Measurements from ENCODE around the gene PRR29.
"Not testable (repeated sequence)": the region's sequence is repeated elsewhere in the genome, so short reads cannot be mapped to it uniquely, and the experiment has no call there.

PRR29 gene

DNA sequence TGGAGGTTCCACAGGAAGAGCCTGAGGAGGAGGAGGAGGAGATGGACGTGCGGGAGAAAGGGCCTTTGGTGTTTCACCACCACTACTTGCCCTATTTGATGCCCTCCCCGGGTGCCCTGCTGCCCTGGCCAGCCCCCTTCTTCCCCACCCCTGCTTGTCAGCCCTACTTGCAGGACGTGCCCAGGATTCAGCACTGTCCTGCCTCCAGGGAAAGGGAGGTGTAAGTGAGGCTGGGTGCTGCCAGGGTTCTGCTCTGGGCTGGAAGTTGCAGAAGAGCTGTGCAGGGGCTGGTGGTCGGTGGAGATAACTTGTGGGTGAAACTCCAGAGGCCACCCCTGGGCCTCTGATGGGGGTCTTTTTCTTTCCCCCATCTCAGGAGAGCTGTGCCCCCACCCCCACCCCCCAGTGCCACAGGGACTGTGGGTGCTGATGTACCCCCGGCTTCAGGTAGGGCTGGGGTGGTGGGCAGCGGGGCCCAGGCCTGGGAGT, 3.0 kb downstream of the PRR29 start:
- Histone ChIP-seq H3K4me3 (ENCODE audit: low read depth in 1 of 2, low read length in 2 of 2) (no peak overlapping the region), H3K4me1 (ENCODE audit: insufficient read depth, low read length) (no peaks in the 10 kb centered on the region), H3K36me3 (ENCODE audit: insufficient read depth, low read length) (no peaks in the 10 kb centered on the region), H3K27ac (ENCODE audit: low read depth, low read length) (no peak overlapping the region), H3K27me3 (ENCODE audit: control insufficient read depth in 1 of 2, insufficient read depth in 2 of 2, low read length in 2 of 2) (peaks cover 13 to 35% of the 10 kb centered on the region in 2 donors), H3K9me3 (ENCODE audit: low read length) (no peaks in the 10 kb centered on the region), H3K9ac (ENCODE audit: low read length) (no peak overlapping the region)

DNA sequence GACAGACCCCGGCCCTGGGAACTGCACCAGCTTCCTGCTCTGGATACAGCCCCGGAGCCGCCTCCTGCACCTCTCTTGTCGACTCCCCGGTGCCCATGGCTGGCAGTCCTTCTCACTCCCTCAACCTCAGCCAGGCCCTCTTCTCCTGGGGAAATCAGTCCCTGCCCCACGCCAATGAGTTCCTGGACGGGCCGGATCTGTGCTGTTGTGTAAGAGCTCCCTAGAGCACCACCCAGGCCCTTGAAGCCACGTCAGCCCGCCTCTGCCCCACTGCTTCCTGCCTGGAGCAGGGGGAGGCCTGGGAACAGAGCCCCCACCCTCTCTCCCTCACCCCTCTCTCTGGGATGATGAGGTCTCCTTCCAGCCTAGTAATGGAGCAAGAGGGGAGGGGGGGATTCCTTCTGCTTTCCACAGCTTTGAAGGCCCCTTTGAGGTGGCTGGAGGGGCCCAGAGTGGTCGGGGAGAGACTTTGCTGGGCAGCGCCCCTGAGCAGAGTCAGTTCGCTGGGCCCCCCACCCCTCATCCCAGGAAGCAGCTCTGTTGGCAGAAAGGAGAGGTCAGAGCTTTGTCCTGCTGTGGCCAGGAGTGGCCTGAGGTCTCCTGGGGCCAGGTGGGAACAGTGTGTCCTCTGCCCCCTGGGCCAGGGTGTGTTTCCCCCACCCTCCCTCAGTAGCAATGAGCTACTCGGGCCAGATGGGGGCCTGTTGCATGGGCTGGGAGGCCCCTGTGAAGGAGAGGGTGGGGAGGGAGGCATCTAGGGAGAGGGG, 3.8 kb downstream of the PRR29 start:
- no peaks in the 10 kb centered on the region for H3K36me3 ChIP-seq (ENCODE audit: insufficient read depth, low read length)
- no peak overlapping the region for H3K27ac ChIP-seq (ENCODE audit: low read depth, low read length)
- H3K9me3 ChIP-seq (ENCODE audit: low read length) = no peaks in the 10 kb centered on the region
- H3K9ac ChIP-seq (ENCODE audit: low read length) = no peak overlapping the region
- no peaks in the 10 kb centered on the region for H3K4me1 ChIP-seq (ENCODE audit: insufficient read depth, low read length)
- H3K27me3 ChIP-seq (ENCODE audit: control insufficient read depth in 1 of 2, insufficient read depth in 2 of 2, low read length in 2 of 2) = peaks cover 13 to 34% of the 10 kb centered on the region in 2 donors
- H3K4me3 ChIP-seq (ENCODE audit: low read depth in 1 of 2, low read length in 2 of 2) = no peak overlapping the region

DNA sequence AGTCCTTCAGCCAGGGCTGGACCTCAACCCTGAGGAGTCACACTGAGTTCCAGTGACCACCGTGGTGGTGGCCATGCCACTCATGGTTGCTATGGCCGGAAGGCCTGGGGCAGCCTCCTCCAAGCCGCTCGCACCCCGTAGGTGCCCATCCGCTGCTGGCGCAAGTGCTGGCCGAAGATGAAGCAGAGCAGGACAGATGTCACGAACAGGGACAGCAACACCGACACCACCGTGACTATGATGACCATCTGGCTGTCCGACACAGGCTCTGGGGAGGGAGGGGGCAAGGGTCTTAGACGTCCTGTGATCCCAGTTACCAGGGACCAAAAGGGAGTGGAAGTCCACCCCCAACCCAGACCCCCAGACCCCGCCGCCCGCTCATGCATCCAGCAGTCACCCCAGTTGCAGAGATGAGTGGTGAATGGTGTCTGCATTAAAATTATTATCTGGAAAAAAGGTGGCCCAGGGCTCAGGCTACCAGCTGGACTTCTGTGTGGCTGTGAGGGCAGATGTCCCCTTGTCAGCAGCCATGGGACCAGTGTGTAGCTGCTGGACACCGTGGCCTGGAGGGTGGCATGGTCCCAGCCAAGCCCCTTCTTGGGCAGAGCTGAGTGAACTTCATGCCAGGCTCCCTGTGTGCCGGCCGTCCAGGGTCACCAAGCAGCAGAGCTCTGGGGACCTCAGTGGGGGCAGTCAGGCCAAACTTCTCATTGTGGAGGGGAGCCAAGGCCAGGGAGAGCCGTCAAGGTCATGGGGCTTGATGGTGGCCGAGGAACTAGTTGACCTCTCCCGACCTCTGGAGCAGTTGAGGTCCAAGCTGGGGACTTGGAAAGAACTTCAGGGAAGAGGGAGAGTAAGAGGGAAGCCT, 4.7 kb downstream of the PRR29 start:
- Histone ChIP-seq H3K9me3 (ENCODE audit: low read length) (no peaks in the 10 kb centered on the region), H3K4me1 (ENCODE audit: insufficient read depth, low read length) (no peaks in the 10 kb centered on the region), H3K9ac (ENCODE audit: low read length) (no peak overlapping the region), H3K27ac (ENCODE audit: low read depth, low read length) (no peak overlapping the region), H3K27me3 (ENCODE audit: control insufficient read depth in 1 of 2, insufficient read depth in 2 of 2, low read length in 2 of 2) (peaks cover 13 to 25% of the 10 kb centered on the region in 2 donors), H3K36me3 (ENCODE audit: insufficient read depth, low read length) (no peaks in the 10 kb centered on the region), H3K4me3 (ENCODE audit: low read depth in 1 of 2, low read length in 2 of 2) (no peak overlapping the region)

- Histone ChIP-seq H3K27ac (ENCODE audit: low read depth, low read length) (no peak overlapping the region), H3K4me3 (ENCODE audit: low read depth in 1 of 2, low read length in 2 of 2) (no peak overlapping the region), H3K9ac (ENCODE audit: low read length) (no peak overlapping the region), H3K4me1 (ENCODE audit: insufficient read depth, low read length) (no peaks in the 10 kb centered on the region), H3K9me3 (ENCODE audit: low read length) (no peaks in the 10 kb centered on the region), H3K36me3 (ENCODE audit: insufficient read depth, low read length) (no peaks in the 10 kb centered on the region), H3K27me3 (ENCODE audit: control insufficient read depth in 1 of 2, insufficient read depth in 2 of 2, low read length in 2 of 2) (peaks cover 13 to 17% of the 10 kb centered on the region in 2 donors)
Measured at GRCh38 chr17:64003526-64004121, 5.5 kb downstream of the PRR29 start.

DNA sequence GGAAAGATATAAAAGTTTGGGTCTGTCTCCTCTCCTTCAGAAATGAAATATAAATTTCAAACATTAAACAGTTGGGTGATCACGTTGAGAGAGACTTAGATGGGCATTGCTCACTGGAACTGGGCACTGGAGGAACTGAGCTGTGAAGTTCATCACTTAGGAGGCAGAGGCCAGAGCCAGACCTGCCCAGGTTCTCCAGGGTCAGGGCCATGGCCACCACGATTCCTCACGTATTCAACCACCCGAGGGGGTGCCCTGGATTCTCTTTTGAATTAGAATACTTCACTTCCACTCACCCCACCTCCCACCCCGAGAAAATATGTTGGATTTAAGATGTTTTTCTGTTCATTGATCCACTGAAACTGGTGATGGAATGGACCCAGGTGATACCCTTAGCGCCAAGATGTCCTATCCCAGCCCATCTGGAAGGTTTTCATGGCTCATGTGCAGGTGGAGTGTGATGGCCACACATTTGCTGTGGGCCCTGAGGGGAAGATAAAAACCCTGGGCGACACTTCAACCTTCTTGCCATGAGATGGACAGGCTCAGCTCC, 6.1 kb downstream of the PRR29 start:
- H3K4me3 ChIP-seq (ENCODE audit: low read depth in 1 of 2, low read length in 2 of 2) = no peak overlapping the region
- no peaks in the 10 kb centered on the region for H3K36me3 ChIP-seq (ENCODE audit: insufficient read depth, low read length)
- no peak overlapping the region for H3K27ac ChIP-seq (ENCODE audit: low read depth, low read length)
- no peak overlapping the region for H3K9ac ChIP-seq (ENCODE audit: low read length)
- no peaks in the 10 kb centered on the region for H3K4me1 ChIP-seq (ENCODE audit: insufficient read depth, low read length)
- no peaks in the 10 kb centered on the region for H3K9me3 ChIP-seq (ENCODE audit: low read length)
- H3K27me3 ChIP-seq (ENCODE audit: control insufficient read depth in 1 of 2, insufficient read depth in 2 of 2, low read length in 2 of 2) = peaks cover 6 to 11% of the 10 kb centered on the region in 2 donors

DNA sequence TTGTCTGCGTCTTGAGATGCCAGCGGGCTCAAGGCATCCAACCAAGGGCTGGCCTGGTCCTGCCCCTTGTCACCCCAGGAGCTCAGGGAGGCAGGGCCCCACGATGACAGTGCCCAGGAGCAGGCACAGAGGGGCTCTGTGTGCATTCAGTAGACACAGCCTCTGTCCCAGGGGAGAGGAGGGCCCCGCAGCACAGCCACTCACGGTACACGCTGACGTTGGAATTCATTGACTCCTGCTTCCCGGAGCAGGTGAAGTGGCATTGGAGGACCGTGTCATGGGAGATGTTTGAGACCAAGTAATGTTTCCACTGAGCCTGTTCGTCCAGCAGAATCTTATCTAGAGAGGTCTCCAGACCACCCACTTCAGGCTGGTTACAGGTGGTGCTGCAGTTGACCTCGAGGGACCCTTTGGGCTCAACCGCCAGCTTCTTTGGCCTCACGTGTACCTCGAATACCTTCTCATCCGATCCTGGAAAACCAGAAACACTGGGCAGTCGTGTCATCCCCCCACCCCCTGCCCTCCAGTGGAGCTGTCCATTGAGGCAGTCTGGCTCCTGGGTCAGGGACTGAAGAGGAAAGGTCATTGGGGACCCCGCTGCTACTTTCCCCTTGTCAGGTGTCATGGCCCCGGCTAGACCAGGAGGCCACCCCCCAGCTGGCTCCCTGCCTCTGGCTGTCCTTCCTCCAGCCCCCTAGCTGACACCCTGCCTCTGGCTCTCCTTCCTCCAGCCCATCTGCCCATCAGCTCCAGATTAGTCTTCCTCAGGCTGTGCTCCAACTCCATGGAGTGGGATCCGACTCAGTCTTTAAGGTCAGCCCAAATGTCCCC, 7.0 kb downstream of the PRR29 start:
- no peak overlapping the region for H3K27ac ChIP-seq (ENCODE audit: low read depth, low read length)
- H3K4me3 ChIP-seq (ENCODE audit: low read depth in 1 of 2, low read length in 2 of 2) = no peak overlapping the region
- H3K9ac ChIP-seq (ENCODE audit: low read length) = no peak overlapping the region
- peaks cover 0 to 10% of the 10 kb centered on the region in 2 donors for H3K27me3 ChIP-seq (ENCODE audit: control insufficient read depth in 1 of 2, insufficient read depth in 2 of 2, low read length in 2 of 2)
- no peaks in the 10 kb centered on the region for H3K36me3 ChIP-seq (ENCODE audit: insufficient read depth, low read length)
- no peaks in the 10 kb centered on the region for H3K4me1 ChIP-seq (ENCODE audit: insufficient read depth, low read length)
- no peaks in the 10 kb centered on the region for H3K9me3 ChIP-seq (ENCODE audit: low read length)

DNA sequence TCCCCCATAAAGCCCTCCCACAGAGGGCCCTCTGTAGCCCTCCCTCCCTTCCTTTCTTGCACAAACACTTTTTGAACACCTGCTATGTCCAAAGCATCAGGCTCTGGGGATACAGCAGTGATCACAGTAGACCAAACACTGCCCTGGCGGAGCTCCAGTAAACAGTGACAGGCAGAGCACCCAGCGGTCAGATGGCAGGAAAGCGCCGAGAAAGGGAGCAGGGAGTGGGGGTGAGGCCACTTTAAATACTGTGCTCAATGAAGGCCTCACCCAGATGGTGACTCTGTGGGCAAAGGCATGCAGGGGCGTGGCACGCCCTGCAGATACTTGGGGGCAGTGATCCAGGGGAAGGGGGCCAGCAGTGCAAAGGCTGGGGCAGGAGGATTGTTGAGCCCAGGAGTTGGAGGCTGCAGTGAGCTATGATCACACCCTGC, 7.6 kb downstream of the PRR29 start:
- Histone ChIP-seq H3K9ac (ENCODE audit: low read length) (no peak overlapping the region), H3K27ac (ENCODE audit: low read depth, low read length) (no peak overlapping the region), H3K36me3 (ENCODE audit: insufficient read depth, low read length) (no peaks in the 10 kb centered on the region), H3K27me3 (ENCODE audit: control insufficient read depth in 1 of 2, insufficient read depth in 2 of 2, low read length in 2 of 2) (peaks cover 0 to 10% of the 10 kb centered on the region in 2 donors), H3K4me1 (ENCODE audit: insufficient read depth, low read length) (no peaks in the 10 kb centered on the region), H3K9me3 (ENCODE audit: low read length) (no peaks in the 10 kb centered on the region), H3K4me3 (ENCODE audit: low read depth in 1 of 2, low read length in 2 of 2) (no peak overlapping the region)

DNA sequence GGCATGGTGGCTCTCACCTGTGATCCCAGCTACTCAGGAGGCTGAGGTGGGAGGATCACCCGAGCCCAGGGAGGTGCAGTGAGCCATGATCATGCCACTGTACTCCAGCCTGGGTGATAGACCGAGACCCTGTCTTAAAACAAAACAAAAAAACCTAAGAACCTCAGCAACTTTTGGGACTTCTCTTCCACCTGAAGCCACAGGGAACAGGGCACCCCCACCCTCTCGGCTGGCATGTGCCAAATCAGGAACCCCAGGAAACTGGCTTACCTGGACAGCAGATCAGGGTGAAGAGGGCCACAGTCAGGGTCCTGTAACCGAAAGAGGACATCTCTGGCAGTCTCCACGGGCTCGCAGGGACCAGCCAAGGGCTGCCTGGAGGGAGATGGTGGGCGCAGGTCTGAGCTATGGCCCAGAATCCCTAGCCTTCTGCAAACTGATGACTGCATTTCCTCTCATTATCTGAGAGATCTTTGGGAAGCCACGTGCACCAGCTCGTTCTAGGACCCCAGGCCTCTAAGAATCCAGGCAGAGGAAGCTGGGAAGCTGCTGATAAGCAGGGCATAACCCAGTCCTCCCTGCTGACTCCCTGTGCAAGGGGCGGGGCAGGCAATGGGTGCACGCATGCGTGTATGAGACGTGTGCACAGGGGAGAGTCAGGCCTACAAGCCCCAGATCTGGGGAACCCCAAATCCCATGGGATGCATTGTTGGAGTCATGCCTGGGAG, 8.4 kb downstream of the PRR29 start:
- Histone ChIP-seq H3K9me3 (ENCODE audit: low read length) (no peaks in the 10 kb centered on the region), H3K9ac (ENCODE audit: low read length) (no peak overlapping the region), H3K36me3 (ENCODE audit: insufficient read depth, low read length) (no peaks in the 10 kb centered on the region), H3K27ac (ENCODE audit: low read depth, low read length) (no peak overlapping the region), H3K4me3 (ENCODE audit: low read depth in 1 of 2, low read length in 2 of 2) (no peak overlapping the region), H3K4me1 (ENCODE audit: insufficient read depth, low read length) (no peaks in the 10 kb centered on the region), H3K27me3 (ENCODE audit: control insufficient read depth in 1 of 2, insufficient read depth in 2 of 2, low read length in 2 of 2) (peaks cover 0 to 10% of the 10 kb centered on the region in 2 donors)

- not testable (repeated sequence) for H3K4me1 ChIP-seq (ENCODE audit: insufficient read depth, low read length); H3K36me3 ChIP-seq (ENCODE audit: insufficient read depth, low read length); H3K9me3 ChIP-seq (ENCODE audit: low read length); H3K4me3 ChIP-seq (ENCODE audit: low read depth in 1 of 2, low read length in 2 of 2); H3K27ac ChIP-seq (ENCODE audit: low read depth, low read length); H3K9ac ChIP-seq (ENCODE audit: low read length); H3K27me3 ChIP-seq (ENCODE audit: control insufficient read depth in 1 of 2, insufficient read depth in 2 of 2, low read length in 2 of 2)
Measured at GRCh38 chr17:64007089-64007837, 9.1 kb downstream of the PRR29 start.

DNA sequence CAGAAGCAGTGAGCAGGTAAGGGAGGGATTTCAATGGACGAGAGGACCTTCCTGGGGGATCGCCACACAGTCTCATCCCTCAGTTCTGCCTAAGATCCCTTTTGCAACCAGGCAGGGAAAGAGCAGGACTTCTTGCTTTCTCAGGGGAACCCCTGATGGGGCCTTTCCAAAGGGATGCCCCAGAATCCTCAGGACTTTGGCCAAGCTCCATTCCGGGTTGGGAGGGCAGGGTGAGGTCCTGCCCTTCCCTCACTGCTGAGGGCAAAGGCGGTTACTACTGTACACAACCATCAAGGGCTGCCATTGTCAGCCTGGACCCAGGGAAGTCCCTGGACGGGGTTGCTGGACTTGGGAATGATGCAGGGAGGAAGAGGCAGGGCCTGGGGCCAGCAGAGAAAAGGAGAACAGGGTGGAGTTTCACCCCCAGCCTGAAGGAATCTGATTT, 9.7 kb downstream of the PRR29 start:
- H3K9ac ChIP-seq (ENCODE audit: low read length) = no peak overlapping the region
- H3K4me1 ChIP-seq (ENCODE audit: insufficient read depth, low read length) = no peaks in the 10 kb centered on the region
- H3K27ac ChIP-seq (ENCODE audit: low read depth, low read length) = no peak overlapping the region
- no peaks in the 10 kb centered on the region for H3K9me3 ChIP-seq (ENCODE audit: low read length)
- no peaks in the 10 kb centered on the region for H3K27me3 ChIP-seq (ENCODE audit: control insufficient read depth in 1 of 2, insufficient read depth in 2 of 2, low read length in 2 of 2)
- H3K4me3 ChIP-seq (ENCODE audit: low read depth in 1 of 2, low read length in 2 of 2) = no peak overlapping the region
- H3K36me3 ChIP-seq (ENCODE audit: insufficient read depth, low read length) = no peaks in the 10 kb centered on the region

Measured in muscle layer of colon (tissue), 2 donors.